Muscle layer of colon (tissue), 2 donors: ENCODE measurements around the gene PRRT1B.
"Not testable (repeated sequence)": the region's sequence is repeated elsewhere in the genome, so short reads cannot be mapped to it uniquely, and the experiment has no call there.

Source experiments
- H3K27ac ChIP-seq: one replicate; pipeline ENCODE4 v1.7.0; 2013; ENCODE audit warnings: low read depth, mild to moderate bottlenecking, low read length, moderate library complexity
- H3K27me3 ChIP-seq, 2 donors: one replicate each; pipeline ENCODE4 v1.7.0; 2013; ENCODE audit warnings: low read length in 2 of 2, mild to moderate bottlenecking in 2 of 2; ENCODE audit not compliant: insufficient read depth in 2 of 2, control insufficient read depth in 1 of 2
- H3K36me3 ChIP-seq: one replicate; pipeline ENCODE4 v1.7.0; 2013; ENCODE audit warnings: mild to moderate bottlenecking, low read length; ENCODE audit not compliant: insufficient read depth
- H3K4me1 ChIP-seq: one replicate; pipeline ENCODE4 v1.7.0; 2013; ENCODE audit warnings: mild to moderate bottlenecking, low read length; ENCODE audit not compliant: insufficient read depth
- H3K4me3 ChIP-seq, 2 donors: one replicate each; pipeline ENCODE4 v1.7.0; 2013; ENCODE audit warnings: low read length in 2 of 2, low read depth in 1 of 2, mild to moderate bottlenecking in 1 of 2, moderate library complexity in 1 of 2
- H3K9ac ChIP-seq: one replicate; pipeline ENCODE4 v1.7.0; 2013; ENCODE audit warnings: low read length
- H3K9me3 ChIP-seq: one replicate; pipeline ENCODE4 v1.7.0; 2013; ENCODE audit warnings: mild to moderate bottlenecking, low read length
- donor health status: abdominal sarcoma.
- donor health status: Adenocarcinoma of cecum.

The PRRT1B gene

GRCh38 chr9:131537946-131538345 is 7.4 kb upstream of the PRRT1B start:
- no peak overlapping the region for H3K4me3 ChIP-seq
- no peaks in the 10 kb centered on the region for H3K27me3 ChIP-seq
- H3K36me3 ChIP-seq: no peaks in the 10 kb centered on the region
- no peaks in the 10 kb centered on the region for H3K4me1 ChIP-seq
- H3K9ac ChIP-seq: no peak overlapping the region
- H3K9me3 ChIP-seq: no peaks in the 10 kb centered on the region
- H3K27ac ChIP-seq: no peak overlapping the region

- no peaks in the 10 kb centered on the region for H3K36me3 ChIP-seq
- no peaks in the 10 kb centered on the region for H3K4me1 ChIP-seq
These were observed 6.0 kb upstream of the PRRT1B start for GRCh38 chr9:131539223-131539923.

GRCh38 chr9:131543141-131543540 is 2.2 kb upstream of the PRRT1B start:
- peaks cover 11% of the 10 kb centered on the region for H3K9me3 ChIP-seq
- H3K9ac ChIP-seq: no peak overlapping the region
- no peak overlapping the region for H3K27ac ChIP-seq
- no peak overlapping the region for H3K4me3 ChIP-seq
- H3K36me3 ChIP-seq: no peaks in the 10 kb centered on the region
- no peaks in the 10 kb centered on the region for H3K4me1 ChIP-seq
- peaks cover 5 to 21% of the 10 kb centered on the region in 2 donors for H3K27me3 ChIP-seq

More at GRCh38 chr9:131539223-131539923, 6.0 kb upstream of the PRRT1B start:
- peaks cover 11% of the 10 kb centered on the region for H3K9me3 ChIP-seq
- H3K4me3 ChIP-seq: no peak overlapping the region
- H3K27me3 ChIP-seq: no peaks in the 10 kb centered on the region
- no peak overlapping the region for H3K9ac ChIP-seq
- H3K27ac ChIP-seq: no peak overlapping the region

- Histone ChIP-seq H3K4me3 (peak overlapping the region in 1 of 2 donors; percentile 32), H3K36me3 (no peaks in the 10 kb centered on the region), H3K27ac (no peak overlapping the region), H3K9ac (no peak overlapping the region), H3K27me3 (peaks cover 5 to 21% of the 10 kb centered on the region in 2 donors), H3K4me1 (no peaks in the 10 kb centered on the region), H3K9me3 (peaks cover 11% of the 10 kb centered on the region)
These were observed 538 bp downstream of the PRRT1B start for GRCh38 chr9:131545786-131546335.

GRCh38 chr9:131546336-131547084 is 1.2 kb downstream of the PRRT1B start:
- H3K9ac ChIP-seq: no peak overlapping the region
- H3K4me3 ChIP-seq: peak overlapping the region; percentile 32 to 45
- H3K4me1 ChIP-seq: no peaks in the 10 kb centered on the region
- H3K9me3 ChIP-seq: peaks cover 11% of the 10 kb centered on the region
- peaks cover 5 to 21% of the 10 kb centered on the region in 2 donors for H3K27me3 ChIP-seq
- no peaks in the 10 kb centered on the region for H3K36me3 ChIP-seq
- H3K27ac ChIP-seq: no peak overlapping the region

- not testable (repeated sequence) for H3K27ac ChIP-seq
These were observed 3.9 kb downstream of the PRRT1B start for GRCh38 chr9:131549186-131549585.

GRCh38 chr9:131550465-131550864 is 5.1 kb downstream of the PRRT1B start:
- not testable (repeated sequence) for H3K4me1 ChIP-seq, H3K9ac ChIP-seq, H3K36me3 ChIP-seq, H3K27ac ChIP-seq, H3K9me3 ChIP-seq, H3K4me3 ChIP-seq
- H3K27me3 ChIP-seq: peaks cover 16 to 34% of the 10 kb centered on the region in 2 donors

More at GRCh38 chr9:131549186-131549585, 3.9 kb downstream of the PRRT1B start:
- H3K9me3 ChIP-seq, H3K9ac ChIP-seq, H3K4me3 ChIP-seq, H3K36me3 ChIP-seq, H3K4me1 ChIP-seq: not testable (repeated sequence)
- peaks cover 19 to 32% of the 10 kb centered on the region in 2 donors for H3K27me3 ChIP-seq

GRCh38 chr9:131552030-131552429 is 6.7 kb downstream of the PRRT1B start:
- no peaks in the 10 kb centered on the region for H3K36me3 ChIP-seq
- no peak overlapping the region for H3K9ac ChIP-seq
- H3K27me3 ChIP-seq: peaks cover 16 to 24% of the 10 kb centered on the region in 2 donors
- H3K9me3 ChIP-seq: no peaks in the 10 kb centered on the region
- no peaks in the 10 kb centered on the region for H3K4me1 ChIP-seq
- H3K27ac ChIP-seq: no peak overlapping the region
- H3K4me3 ChIP-seq: no peak overlapping the region

GRCh38 chr9:131554087-131554842 is 8.9 kb downstream of the PRRT1B start:
- Histone ChIP-seq H3K27me3 (peaks cover 16 to 24% of the 10 kb centered on the region in 2 donors), H3K27ac (no peak overlapping the region), H3K36me3 (no peaks in the 10 kb centered on the region), H3K4me1 (no peaks in the 10 kb centered on the region), H3K4me3 (no peak overlapping the region), H3K9ac (no peak overlapping the region), H3K9me3 (no peaks in the 10 kb centered on the region)

- Histone ChIP-seq H3K27ac (no peak overlapping the region), H3K9ac (no peak overlapping the region), H3K4me3 (no peak overlapping the region), H3K36me3 (no peaks in the 10 kb centered on the region), H3K9me3 (no peaks in the 10 kb centered on the region), H3K27me3 (peaks cover 16 to 24% of the 10 kb centered on the region in 2 donors), H3K4me1 (no peaks in the 10 kb centered on the region)
These were observed 9.6 kb downstream of the PRRT1B start for GRCh38 chr9:131554843-131555351.
